Ishikawa (cell line): ENCODE results near the gene ZNF789.

Experiments
- CEBPB ChIP-seq: IDR thresholded peaks from 2 replicates; pipeline ENCODE4 v1.6.1; 2012
- CREB1 ChIP-seq: IDR thresholded peaks from 2 replicates; pipeline ENCODE4 v1.6.1; 2012; ENCODE audit warnings: low read depth
- EGR1 ChIP-seq: IDR thresholded peaks from 2 replicates; pipeline ENCODE4 v1.6.1; 2012
- EP300 ChIP-seq: IDR thresholded peaks from 2 replicates; pipeline ENCODE4 v1.6.1; 2012; ENCODE audit warnings: borderline replicate concordance
- FOXM1 ChIP-seq: IDR thresholded peaks from 2 replicates; pipeline ENCODE4 v1.6.1; 2012; ENCODE audit warnings: low read depth, borderline replicate concordance
- MAX ChIP-seq: IDR thresholded peaks from 2 replicates; pipeline ENCODE4 v1.6.1; 2012
- NFIC ChIP-seq: IDR thresholded peaks from 2 replicates; pipeline ENCODE4 v1.6.1; 2012
- RAD21 ChIP-seq: IDR thresholded peaks from 2 replicates; pipeline ENCODE4 v1.6.1; 2012; ENCODE audit warnings: low read depth
- REST ChIP-seq: IDR thresholded peaks from 2 replicates; pipeline ENCODE4 v1.6.1; 2012; ENCODE audit warnings: low read depth, mild to moderate bottlenecking
- TAF1 ChIP-seq: IDR thresholded peaks from 2 replicates; pipeline ENCODE4 v1.6.1; 2012; ENCODE audit warnings: low read depth, mild to moderate bottlenecking
- TCF12 ChIP-seq: IDR thresholded peaks from 2 replicates; pipeline ENCODE4 v1.6.1; 2012; ENCODE audit warnings: low read depth
- TEAD4 ChIP-seq: IDR thresholded peaks from 2 replicates; pipeline ENCODE4 v1.6.1; 2012
- YY1 ChIP-seq: IDR thresholded peaks from 2 replicates; pipeline ENCODE4 v1.6.1; 2012; ENCODE audit warnings: low read depth
- ZBTB7A ChIP-seq: IDR thresholded peaks from 2 replicates; pipeline ENCODE4 v1.6.1; 2012; ENCODE audit warnings: low read depth
- TF ChIP-seq, protein P1 (sequence below): IDR thresholded peaks from 2 replicates; pipeline ENCODE4 v1.6.1; 2012

The ZNF789 gene

GRCh38 chr7:99461221-99461620 lies 11.5 kb upstream of the ZNF789 start:
- no peak for TF ChIP-seq REST
- no peak for TF ChIP-seq NFIC
- no peak for TF ChIP-seq TAF1
- TF ChIP-seq RAD21 = no peak
- no peak for TF ChIP-seq TEAD4
- TF ChIP-seq MAX = no peak
- TF ChIP-seq YY1 = no peak
- no peak for TF ChIP-seq FOXM1
- no peak for TF ChIP-seq TCF12
- TF ChIP-seq CEBPB = no peak
- TF ChIP-seq, protein P1, sequence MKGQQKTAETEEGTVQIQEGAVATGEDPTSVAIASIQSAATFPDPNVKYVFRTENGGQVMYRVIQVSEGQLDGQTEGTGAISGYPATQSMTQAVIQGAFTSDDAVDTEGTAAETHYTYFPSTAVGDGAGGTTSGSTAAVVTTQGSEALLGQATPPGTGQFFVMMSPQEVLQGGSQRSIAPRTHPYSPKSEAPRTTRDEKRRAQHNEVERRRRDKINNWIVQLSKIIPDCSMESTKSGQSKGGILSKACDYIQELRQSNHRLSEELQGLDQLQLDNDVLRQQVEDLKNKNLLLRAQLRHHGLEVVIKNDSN = no peak
- no peak for TF ChIP-seq ZBTB7A
- TF ChIP-seq EP300 = no peak
- no peak for TF ChIP-seq CREB1
- no peak for TF ChIP-seq EGR1

- TF ChIP-seq NFIC (no peak), TAF1 (no peak), EGR1 (no peak), TEAD4 (no peak)
Observed at GRCh38 chr7:99465421-99465768, 7.3 kb upstream of the ZNF789 start.

DNA sequence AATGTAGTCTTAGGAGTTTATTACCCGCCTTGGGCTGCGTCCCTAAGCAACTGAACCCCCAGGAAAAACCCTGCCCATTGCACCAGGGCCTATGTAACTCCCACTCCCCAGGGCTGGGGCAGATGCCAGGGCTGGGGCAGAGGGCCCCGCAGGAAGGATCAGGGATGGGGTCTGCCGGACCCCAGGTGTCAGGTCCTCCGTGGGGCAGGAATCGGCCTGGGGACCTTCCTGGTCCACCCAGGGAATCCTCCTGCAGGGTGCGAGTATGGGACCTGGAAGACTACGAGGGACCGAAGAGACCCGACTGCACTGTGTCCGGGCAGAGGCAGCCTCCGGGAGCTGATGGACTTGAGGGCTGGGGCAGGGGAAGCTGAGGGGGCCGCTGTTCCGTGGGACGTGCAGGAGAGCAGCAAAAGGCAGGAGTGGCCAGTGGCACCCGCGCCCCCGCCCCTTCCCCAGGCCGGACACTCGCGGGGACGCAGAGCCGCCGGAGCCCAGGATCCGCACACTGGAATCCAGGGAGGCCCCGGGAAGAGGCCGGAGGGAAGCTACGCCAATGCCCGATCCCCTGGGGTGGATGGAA lies 4.3 kb upstream of the ZNF789 start:
- TF ChIP-seq REST (no peak), TCF12 (no peak), NFIC (no peak), RAD21 (no peak), TAF1 (no peak), ZBTB7A (no peak)

DNA sequence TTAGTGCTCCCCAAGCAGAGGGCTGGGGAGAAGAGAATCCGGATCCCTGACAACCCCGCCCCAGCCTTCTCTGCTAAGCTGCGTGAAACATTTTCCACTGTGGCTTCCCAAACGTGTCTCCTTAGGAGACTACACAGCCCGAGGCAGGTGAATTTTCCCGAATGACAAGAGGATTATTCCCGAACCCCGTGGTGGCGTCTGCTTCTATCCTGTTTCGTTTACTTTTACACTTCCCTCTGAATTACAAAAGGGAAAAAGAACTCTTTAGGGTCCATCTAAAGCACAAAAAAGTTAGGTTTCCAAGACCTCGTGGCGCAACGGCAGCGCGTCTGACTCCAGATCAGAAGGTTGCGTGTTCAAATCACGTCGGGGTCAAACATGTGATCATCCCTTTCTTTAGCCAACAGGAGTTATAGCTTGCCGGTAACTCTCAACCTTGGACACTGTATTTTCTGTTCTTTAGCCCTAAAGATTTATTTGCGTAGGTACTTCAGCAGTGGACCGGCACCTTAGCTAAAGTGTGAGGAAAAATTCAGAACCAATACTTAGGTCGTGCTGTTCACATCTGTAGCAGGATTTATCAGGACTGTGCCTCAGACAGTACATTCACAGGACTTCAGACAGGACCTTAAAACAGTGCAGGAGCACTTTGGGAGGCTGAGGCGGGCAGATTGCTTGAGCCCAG lies 3.2 kb upstream of the ZNF789 start:
- no peak for TF ChIP-seq FOXM1
- no peak for TF ChIP-seq CEBPB
- no peak for TF ChIP-seq RAD21
- TF ChIP-seq NFIC = no peak
- TF ChIP-seq CREB1 = no peak

DNA sequence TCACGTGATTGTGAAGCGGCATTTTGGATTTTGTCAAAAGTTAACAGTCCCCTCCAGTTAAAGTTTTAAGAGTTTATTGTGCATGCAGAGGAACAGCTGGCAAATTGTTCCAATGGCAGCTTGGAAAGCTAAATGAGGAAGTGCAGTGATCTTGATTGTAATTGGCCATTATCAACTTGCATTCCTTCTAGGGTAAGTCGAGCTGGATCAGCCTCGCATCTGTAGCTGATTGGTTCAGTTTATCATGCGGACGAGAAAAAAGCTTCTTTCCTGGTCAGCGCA lies 566 bp downstream of the ZNF789 start:
- TF ChIP-seq REST (no peak), EP300 (no peak), TAF1 (no peak), MAX (no peak), NFIC (no peak), EGR1 (no peak), FOXM1 (no peak), RAD21 (no peak), YY1 (no peak)
- TF ChIP-seq, protein P1 = no peak
